HG03135 (cell line): ENCODE results near the gene LYPD6B.

ENCODE experiments used
- ATAC-seq: cut with Tn5 transposase; IDR thresholded peaks from one replicate; pipeline ENCODE4 v1.9.1; 2021; ENCODE audit warnings: mild to moderate bottlenecking, moderate library complexity; ENCODE audit not compliant: unreplicated experiment

Gene LYPD6B

GRCh38 chr2:149184991-149185390 is 146.5 kb downstream of the LYPD6B start:
- ATAC-seq = no peak

- ATAC-seq = no peak
Observed at GRCh38 chr2:149185942-149186490, 147.5 kb downstream of the LYPD6B start.

- no peak for ATAC-seq
Observed at GRCh38 chr2:149187057-149187456, 148.6 kb downstream of the LYPD6B start.

- no peak for ATAC-seq
Observed at GRCh38 chr2:149188291-149188690, 149.8 kb downstream of the LYPD6B start.

GRCh38 chr2:149189769-149190168 is 151.3 kb downstream of the LYPD6B start:
- no peak for ATAC-seq

- no peak for ATAC-seq
Observed at GRCh38 chr2:149191915-149192314, 153.4 kb downstream of the LYPD6B start.

GRCh38 chr2:149192427-149192826 is 153.9 kb downstream of the LYPD6B start:
- no peak for ATAC-seq

- ATAC-seq = no peak
Observed at GRCh38 chr2:149200109-149200520, 161.6 kb downstream of the LYPD6B start.

GRCh38 chr2:149204686-149205085 is 166.2 kb downstream of the LYPD6B start:
- ATAC-seq = no peak

GRCh38 chr2:149205143-149205542 is 166.6 kb downstream of the LYPD6B start:
- no peak for ATAC-seq

GRCh38 chr2:149213764-149214493 is 175.4 kb downstream of the LYPD6B start:
- ATAC-seq = no peak

GRCh38 chr2:149218497-149218896 is 180.0 kb downstream of the LYPD6B start:
- ATAC-seq = no peak

- no peak for ATAC-seq
Observed at GRCh38 chr2:149219856-149220255, 181.4 kb downstream of the LYPD6B start.

GRCh38 chr2:149221002-149221401 is 182.5 kb downstream of the LYPD6B start:
- ATAC-seq = no peak

- no peak for ATAC-seq
Observed at GRCh38 chr2:149221898-149222297, 183.4 kb downstream of the LYPD6B start.

GRCh38 chr2:149223472-149224095 is 185.1 kb downstream of the LYPD6B start:
- ATAC-seq = no peak

GRCh38 chr2:149224543-149224942 is 186.0 kb downstream of the LYPD6B start:
- ATAC-seq = no peak

- no peak for ATAC-seq
Observed at GRCh38 chr2:149225446-149225845, 186.9 kb downstream of the LYPD6B start.

- no peak for ATAC-seq
Observed at GRCh38 chr2:149226790-149227189, 188.3 kb downstream of the LYPD6B start.

GRCh38 chr2:149235816-149236375 is 197.4 kb downstream of the LYPD6B start:
- no peak for ATAC-seq

GRCh38 chr2:149236410-149236809 is 197.9 kb downstream of the LYPD6B start:
- ATAC-seq = no peak

- no peak for ATAC-seq
Observed at GRCh38 chr2:149246186-149246585, 207.7 kb downstream of the LYPD6B start.
